Stimulated activated CD4-positive, alpha-beta T cell treated with anti-CD3 and anti-CD28 coated beads, Interleukin-4, amount 100 ng/mL, for 1 hour (primary cell): ENCODE measurements around the gene SOX18.

Experiments used
- DNase-seq: peaks from one replicate; pipeline ENCODE4 v3.0.0-alpha.2; 2020

SOX18 gene

DNA sequence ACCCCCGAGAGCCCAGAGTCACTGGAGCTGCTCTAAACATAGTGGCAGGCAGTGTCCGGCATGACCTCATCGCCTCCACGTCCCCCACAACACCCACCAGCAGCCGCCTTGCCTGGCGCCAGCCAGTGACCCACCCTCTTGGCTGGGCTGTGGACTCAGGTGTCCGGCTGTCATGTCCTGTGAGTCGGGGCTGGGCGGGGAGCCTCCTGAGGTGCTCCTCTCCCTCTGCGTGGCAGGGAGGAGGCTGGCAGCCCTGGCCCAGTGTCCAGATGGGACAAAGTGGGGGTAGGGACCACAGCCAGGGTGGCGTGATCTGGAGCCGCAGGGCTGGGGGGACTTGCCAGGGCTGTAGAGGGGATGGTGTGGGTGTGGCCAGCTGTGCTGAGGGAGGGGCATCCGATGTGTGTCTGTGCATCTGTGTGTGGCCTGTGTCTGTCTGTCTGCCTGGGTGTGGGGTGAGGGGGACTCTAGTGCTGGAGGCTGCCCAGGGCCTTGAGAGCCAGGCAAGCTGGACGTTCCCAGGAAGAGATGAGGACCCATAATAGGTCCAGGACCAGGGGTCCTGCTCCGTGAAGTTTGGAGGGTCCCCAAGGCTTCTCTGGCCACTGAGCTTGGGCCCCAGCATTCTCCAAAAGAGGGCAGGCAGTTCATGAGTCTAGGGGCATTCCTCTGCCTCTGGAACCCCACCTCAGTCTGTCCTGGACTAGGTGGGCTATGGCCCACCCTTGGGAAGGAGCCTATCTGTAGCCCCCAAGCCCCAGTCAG lies 2.3 kb upstream of the SOX18 start:
- DNase-seq = no peak

DNA sequence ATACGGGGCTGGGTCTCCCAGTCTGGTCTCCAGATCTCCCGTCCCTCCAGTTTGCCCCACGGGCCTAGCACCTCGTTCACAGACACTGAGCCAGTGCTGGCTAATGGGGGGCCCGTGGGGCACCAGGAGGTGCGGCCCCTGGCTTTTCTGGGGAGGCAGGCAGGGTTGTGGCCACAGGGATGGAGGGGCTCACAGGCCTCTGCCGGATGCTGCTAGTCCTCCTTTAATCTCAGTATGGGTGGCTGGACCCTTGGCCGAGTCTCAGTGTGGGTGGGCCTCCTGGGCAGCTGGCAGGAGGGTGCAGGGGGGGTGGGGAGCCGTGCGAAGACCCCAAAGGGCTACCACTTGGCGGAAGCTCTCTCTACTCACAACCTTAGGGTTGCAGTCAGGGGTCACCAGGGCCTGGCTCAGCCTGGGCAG lies 1.6 kb upstream of the SOX18 start:
- no peak for DNase-seq

DNA sequence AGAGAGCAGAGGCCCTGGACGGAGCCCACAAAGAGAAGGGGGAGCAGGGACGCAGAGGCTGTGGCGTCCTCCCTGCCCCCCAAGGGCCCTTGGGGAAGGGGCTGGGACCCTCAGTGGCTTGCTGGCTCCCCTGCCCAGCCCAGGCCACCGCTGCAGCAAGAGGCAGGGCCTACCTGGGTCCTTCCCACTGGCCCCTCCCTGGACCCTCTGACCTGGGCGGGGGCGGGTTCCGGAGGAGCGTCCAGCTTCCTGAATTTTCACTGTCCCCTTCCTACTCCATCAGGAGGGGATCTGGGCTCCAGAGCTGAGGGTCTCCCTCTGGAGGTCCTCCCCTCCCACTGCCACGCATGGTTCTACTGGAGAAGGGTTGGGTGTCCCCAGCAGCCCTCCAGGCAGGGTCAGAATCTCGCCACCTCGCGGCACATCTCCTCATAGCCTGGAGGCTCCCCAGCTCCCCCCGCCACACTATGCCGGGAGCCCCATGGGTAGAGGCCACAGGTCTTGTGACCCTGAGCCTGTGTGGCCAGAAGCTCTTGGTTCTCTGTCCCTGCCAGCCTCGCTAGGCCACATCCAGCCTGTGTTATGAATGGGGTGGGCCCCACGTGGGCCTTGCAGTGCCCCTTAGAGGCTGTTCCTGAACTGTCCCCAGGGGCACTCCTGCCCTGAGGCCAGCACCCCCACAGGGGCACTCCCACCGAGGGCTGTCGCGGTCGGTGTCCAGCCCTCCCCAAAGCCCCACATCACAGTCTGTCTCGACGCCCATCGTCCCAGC lies 1.0 kb upstream of the SOX18 start:
- DNase-seq = no peak

DNA sequence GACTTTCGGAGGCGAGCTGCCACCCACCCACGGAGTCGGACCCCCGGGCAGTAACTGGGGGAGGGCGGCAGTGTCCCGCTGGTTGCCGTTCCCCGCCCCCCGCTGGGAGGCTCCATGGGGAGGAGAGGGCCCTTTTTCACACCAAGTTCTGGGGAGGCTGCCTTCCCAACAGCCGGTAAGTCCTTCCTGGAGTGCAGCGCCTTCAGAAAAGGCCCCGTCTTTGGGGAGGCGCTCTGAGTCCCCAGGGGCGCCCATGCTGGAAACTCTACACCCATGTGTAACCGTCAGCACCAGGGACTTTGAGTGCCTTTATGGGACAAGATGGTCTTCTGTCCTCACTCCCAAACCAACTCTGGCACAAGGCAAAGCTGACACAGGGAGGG lies 430 bp upstream of the SOX18 start:
- DNase-seq = no peak

DNA sequence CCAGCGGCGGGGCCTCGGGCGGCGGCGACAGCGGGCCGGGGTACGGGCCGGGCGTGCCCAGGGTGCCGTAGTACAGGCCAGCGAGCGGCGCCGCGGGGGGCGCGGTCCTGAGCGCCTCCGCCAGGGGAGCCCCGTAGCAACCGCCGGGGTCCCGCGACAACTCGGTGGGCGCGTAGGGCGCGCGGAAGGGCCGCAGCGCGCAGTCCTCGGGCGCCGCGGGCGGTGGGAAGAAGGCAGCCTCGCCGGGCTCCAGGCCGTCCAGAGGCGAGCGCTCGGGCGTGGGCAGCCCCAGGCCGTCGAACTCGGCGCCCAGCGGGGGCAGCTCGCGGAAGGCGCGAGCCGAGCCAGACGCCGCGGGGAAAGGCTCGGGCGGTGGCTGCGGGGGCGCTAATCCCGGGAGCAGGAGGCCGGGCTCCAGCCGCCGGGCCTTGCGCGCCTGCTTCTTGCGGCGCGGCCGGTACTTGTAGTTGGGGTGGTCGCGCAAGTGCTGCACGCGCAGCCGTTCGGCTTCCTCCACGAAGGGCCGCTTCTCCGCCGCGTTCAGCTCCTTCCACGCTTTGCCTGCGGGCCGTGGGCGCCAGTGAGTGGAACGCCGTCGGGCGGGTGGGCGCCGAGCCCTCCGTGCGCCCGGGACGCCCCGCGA lies 916 bp downstream of the SOX18 start:
- no peak for DNase-seq

DNA sequence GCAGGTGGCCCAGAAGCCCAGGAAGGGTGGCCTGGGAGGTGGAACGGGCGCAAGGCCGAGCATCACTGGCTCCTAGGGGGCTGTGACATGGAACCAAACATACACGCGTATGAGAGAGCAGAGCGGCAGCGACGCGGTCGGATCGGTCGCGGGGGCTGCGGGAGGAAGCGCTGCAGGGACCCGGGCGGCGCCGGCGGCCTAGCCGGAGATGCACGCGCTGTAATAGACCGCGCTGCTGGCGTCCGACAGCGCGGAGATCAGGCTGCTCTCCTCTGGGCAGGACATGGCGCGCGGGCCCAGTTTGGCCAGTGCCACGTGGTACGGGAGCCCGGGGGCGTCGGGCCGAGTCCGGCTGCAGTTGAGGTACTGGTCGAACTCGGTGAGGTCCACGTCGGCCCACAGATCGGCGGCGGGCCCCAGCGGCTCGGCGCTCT lies 1.5 kb downstream of the SOX18 start:
- DNase-seq = no peak

DNA sequence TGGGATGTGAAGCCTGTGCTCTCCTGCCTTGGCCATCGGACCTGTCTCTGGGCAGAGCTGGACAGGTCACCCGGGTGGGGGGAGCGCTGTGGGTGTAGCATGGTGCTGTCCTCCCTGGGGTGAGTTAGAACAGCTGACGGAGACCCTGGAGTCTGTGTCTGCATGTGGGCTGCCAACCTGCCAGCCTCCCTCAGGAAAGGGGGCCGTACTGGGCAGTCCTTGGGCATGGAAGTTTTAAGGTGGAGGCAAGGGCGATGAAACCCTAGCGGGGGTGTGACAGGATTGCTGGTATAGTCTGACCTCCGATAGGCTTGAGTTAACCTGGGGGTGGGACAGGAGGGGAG lies 2.4 kb downstream of the SOX18 start:
- no peak for DNase-seq

DNA sequence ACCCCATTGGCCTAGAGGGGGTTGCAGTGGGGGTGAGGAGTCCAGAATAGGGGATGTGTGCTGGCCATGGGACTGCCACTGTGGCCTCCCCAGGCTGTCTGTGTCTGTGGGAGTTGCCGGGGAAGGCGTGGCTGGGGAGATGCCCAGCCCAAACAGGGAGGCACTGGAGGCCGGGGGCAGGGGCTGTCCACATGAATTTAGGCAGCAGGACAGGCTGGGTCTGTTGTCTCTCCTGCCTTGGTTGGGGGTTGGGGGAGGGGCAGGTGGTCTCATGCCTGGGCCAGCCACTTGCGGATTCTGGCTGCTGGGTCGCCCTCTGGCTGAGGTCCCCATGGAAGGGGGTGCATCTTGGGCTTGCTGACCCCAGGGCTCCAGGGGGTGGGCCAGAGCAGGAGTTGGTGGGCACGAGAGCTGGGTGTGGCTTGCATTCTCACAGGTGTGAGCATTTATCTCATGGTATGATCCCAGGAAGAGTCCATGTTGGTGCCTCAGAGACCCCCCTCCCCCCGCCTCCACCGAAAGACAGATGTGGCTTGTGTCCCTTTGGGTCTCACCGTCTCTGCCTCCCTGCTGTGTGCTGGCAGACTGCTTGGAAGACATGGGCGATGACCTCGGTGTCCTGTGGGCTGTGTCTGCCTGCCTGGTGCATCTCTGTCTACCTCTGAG lies 4.0 kb downstream of the SOX18 start:
- DNase-seq = no peak

DNA sequence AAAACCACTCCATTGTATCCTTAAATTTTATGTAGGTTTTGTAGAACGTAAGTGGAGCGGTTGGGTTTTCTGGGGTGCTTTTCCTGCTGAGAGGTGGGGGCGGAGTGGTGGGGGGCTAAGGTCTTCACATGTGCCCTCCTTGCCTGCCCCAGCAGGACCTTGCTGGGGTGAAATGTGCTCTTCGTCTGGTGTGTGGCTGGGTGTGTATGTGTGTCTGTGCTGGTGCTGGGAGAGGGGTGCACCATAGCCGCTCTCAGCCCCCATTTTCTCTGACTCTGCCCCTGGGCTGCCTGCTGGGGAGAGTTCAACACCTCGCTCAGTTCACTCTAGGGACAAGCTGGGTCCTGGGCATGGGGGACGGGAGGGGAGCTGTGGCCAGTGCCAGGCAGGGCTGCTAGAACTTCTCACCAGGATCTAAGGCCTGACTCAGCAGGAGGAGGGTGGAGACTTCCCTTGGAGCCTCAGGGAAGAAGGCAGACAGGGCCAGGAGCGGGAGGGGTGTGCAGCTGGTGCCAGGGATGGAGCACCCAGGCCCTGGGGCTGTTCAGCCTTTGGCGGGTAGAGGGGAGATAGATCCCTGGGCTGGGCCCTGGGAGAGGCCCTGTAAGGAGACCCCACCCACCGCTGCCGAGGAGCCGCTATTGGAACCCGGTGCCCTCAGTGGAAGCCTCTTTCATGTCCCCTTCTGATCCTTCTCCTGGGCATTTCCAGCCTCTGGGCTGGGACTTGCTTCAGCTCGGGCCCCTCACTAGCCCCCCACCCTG lies 4.8 kb downstream of the SOX18 start:
- DNase-seq = no peak

DNA sequence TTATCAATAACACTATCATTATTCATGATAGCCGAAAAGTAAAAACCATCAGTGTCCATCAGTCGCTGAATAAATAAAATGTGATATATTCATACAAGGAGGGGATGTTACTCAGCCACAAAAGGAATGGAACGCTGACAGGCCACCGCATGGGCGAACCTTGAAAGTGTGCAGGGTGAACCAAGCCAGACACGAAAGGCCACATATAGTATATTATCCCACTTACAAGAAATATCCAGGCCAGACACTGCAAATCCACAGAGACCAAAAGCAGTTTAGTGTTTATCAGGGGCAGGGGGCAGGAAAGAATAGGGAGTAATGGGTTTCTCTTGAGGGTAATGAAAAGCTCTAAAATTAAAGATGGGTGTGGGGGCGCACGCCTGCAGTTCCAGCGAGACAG lies 5.7 kb downstream of the SOX18 start:
- no peak for DNase-seq

DNA sequence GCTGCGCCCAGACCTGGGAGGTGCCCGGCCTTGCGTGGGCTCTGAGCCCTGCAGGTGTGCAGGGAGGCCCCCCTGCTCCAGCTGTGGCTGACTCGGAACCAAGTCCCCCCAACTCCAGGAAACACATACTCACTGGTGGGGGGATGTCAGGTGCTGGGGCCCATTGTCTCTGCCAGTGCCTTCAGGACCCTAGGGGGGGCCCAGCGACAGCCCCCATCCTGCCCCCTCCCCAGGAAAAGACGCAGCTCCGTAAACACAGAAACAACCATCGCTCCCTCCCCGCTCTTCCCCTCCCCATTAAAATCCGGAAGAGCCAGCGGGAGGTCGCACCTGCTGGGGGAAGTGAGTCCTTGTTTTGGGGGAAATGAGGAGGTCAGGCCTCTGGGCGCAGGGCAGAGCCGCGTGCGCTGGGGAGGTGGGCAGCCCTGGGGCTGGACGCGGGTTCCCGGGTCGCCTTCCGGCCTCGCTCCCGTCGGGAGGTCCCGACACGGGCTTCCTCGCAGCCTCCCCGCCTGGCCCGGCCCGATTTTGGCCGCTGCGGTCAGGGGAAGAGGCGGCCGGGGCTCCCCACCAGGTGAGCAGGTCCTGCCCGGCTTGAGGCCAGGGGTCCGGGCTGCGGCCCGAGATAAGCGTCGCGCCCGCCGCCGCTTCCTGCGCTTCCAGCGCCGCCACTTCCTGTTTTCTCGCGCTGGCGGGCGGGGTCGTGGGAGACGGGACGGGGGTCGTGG lies 7.2 kb downstream of the SOX18 start:
- DNase-seq = no peak

DNA sequence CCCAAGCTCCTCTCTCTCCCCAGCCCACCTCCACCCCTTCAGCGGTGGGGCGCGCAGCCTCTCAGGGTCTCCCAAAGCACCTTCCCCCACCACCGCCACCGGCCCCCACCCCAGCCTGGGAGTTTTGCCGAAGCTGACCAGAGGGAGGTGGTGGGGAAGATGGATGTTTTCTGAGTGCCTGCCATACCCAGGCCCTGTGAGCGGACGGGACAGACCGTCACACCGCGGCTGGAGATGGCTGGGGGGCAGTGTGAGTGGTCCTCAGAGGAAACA lies 7.7 kb downstream of the SOX18 start:
- no peak for DNase-seq

DNA sequence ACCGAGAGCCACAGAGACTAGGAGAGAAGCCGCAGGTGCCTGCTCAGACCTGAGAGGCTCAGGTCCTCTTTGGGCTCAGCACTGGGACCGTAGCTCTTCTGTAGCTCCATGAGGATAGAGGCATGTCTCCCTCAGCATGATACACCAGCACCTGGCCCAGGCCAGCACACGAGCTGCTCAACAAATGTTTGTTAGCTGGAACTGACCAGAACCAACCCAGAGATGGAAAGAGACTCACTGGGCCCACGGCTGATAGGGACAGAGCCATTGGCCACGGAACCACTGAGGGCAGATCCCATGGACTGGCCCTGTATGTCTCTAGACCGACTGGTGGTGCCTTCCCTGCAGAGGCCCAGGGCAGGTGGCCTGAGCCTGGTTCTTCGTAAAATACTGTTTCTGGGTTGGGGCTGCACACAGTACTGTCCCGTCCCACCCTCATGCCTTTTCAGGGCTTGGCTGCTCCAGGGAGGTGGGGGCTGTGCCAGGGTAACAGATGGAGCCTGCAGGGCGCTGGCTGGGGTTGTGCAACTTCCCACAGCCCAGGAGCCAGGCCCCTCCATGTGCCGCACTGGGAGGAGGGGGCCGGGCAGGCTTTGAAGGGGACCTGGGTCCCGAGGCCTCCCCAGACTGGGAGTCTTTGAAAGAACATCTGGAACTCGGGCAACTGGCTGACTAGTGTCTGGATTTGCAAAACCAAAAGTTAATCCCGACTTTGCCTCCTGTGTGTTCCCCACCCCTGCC lies 8.2 kb downstream of the SOX18 start:
- DNase-seq = no peak

DNA sequence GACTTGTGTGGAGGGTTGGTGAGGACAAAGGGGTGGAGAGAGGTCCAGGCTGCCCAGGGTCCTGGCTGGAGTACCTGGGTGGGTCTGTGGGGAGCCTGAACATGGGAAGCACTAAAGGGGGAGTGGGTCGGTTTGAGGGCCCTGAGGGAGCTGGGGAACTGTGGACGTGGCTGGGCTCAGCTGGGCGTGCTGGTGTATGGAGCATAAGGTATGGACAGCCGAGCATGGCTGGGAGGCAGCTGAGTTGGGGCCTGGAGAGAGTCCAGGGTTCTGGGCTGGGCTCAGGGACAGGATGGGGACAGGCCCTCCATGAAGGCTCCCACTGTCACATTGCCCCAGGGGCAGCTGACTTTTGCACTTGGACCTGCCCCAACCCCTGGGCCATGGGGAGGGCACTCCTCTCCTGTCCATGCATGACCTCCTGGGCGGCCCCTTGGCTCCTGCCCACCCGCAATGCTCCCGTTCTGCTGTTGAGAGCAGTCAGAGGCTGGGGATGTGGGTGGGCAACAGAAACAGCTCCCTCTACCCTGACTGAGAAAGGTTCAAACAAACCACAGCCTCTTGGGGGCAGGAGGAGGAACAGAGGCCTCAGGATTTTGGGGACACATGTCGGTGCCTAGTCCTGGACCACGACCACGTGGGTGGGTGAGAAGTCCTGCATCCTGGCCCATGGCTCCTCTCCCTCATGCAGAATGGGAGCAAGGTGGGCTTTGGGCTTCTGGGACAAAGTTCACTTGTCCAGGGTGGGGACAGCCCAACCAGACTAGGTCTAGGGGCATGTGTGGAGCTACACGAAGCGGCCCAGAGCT lies 9.0 kb downstream of the SOX18 start:
- DNase-seq = no peak

DNA sequence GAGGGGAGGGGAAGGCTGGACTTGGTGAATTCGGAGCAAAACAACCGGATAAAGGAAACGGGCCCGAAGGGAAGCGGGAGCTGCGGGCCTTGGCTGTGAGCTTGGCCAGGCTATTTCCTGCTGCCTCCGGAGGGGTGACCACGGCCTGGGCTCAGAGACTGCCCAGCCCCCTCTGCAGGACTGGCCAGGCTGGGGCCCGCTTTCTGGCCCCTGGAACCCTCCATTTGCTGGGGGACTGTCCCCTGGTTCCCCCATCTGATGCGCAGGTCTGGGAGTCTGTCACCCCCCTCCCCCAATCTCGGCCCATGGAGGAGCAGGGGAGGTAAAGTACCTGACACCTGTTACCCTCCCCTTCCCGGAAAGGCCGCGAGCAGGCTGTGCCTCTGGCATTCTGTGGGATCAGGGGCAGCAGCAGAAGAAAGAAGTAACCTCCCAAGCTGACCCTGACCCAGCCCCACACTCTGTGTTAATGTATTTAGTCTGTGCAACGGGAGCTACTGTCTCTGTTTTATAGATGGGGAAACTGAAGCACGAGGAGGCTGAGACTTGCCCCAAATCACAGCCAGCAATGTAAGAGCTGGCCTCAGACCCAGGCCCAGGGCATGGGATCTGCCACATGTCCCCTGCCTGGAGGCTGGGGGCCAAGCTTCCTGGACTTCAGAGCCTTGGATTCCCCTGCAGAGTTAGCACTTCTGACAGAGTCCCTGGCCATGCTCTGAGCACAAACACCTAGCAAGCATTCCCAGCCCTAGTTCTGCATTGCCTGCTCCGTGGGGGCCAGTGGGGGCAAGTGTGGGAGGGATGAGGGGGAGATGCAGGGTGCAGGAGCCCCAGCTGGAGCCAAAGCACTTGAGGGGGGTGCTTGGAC lies 9.9 kb downstream of the SOX18 start:
- DNase-seq = no peak

DNA sequence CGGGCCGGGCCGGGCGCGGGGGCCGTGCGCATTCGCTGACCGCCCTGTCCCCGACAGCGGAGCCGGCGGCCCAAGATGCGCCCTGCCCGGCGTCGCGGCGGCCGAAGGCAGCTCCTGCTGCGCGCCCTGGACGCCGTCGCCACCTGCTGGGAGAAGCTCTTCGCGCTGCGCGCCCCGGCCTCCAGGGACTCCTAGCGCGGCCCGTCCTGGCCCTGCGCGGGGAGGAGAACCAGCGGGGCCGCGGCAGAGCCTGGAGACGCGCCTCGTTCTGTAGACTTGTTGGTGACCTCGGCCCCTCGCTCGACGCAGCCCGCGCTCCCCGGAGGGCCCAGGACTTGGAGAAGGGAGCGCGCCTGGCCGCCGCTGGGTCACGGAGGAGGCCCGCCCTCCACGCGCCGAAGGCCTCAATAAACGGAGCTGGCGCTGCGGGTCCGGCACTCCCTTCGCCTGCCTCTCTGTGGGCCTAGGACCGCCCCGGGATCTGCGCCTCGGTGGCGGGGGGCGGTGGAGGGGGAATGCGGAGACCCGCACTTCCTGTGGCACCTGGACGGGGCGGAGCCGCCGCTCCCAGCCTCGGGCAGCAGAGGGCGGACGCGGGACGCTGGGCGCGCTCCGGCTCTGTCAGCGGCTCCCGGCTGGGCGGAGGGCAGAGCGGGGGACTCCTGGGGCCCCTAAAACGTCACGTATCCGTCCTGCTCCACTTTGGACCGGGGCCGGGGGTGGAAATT lies 10.7 kb downstream of the SOX18 start:
- DNase-seq = peak; percentile 80

DNA sequence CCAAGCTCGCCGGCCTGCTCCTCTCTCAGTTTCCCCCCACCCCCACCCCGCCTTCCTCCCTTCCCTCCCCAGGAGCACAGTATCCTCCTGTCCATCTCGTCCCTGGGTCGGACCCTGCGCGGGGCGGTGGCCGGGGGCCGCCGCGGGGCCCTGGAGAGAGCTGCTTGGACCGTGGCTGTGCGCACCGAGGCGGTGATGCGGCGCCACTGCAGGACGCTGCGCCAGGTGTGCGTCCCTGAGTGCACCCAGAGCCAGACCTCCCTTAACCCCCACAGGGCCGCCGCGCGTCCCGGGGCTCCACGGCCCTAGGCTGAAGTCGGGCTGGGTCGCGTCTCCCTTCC lies 11.2 kb downstream of the SOX18 start:
- no peak for DNase-seq

DNA sequence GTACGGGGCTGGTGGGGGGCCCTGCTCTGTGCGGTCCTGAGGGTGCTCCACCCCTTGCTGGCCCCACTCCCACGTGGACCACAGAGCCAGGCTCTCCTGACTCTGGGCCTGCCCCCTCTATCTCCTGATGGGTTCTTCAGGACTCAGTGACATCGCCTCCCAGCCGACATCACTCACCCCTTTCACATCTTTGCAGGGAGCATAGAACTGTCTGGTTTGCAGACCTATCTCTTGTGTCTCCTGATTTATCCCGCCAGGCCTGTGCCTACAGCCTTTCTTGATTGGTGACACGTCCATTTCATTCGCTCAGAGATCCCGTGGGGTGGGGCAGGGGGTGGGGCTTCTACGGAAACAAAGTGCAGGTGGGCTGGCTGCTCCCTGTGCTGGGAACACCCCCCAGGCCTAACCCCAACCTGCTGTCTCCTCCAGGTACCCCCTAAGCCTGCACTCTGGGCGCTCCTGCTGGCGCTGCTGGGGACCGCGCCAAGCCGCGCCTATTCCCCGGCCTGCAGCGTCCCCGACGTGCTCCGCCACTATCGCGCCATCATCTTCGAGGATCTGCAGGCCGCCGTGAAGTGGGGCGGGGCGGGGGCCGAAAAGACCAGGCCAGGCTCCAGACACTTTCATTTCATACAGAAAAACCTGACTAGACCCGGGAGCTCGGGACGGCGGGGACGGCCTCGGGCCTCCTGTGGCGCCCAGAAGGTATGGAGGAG lies 11.8 kb downstream of the SOX18 start:
- no peak for DNase-seq

DNA sequence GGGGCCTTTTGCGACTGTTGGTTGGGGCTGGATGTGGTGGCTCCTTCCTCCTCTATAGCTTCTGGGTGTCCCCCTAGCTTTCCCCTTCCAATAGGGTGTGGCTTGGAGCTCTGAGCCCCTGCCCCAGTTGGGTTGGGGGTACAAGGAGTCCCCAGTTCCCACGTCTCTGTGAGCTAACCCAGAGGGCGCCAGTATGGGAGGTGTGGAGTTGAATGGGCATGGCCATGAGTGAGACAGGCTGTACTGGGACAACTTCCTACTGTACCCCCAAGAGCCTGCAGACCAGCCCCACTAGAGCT lies 12.3 kb downstream of the SOX18 start:
- DNase-seq = no peak
